ENCODE results near the gene PHOX2B. TPM values are rescaled to one million over a fixed set of nuclear protein-coding genes. Genes with fewer than 3 reads are reported as not detected.

PHOX2B gene
- total RNA-seq, 1 experiment from 2014 or later, result not detected

DNA sequence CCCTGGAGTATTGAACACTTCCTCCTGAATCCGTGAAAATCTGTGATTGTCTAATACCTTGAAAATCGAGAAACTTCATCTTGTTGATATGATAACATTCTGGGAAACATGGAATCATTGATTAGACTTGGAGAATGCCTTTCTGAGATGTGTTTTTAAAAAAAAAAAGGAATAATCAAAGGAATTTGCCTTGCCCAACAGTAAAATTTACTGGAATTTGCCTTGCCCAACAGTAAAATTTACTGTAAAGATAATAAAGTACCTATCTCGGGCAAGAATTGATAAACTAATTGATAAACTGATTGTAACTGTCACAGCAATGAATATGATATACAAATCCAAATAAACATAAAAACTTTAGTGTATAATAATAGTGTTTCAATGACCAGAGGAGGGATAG lies 44.7 kb downstream of the PHOX2B start:
- intact Hi-C loops (cut with micrococcal nuclease), result no loop called here
- ATAC-seq (no peak), DNase-seq (ENCODE audit: low read depth, low spot score) (no peak)
- Histone ChIP-seq H3K9ac (ENCODE audit: low read length) (no peak overlapping the region), H3K4me3 (replicated peaks in 1 of 2; ENCODE audit: low read depth in 1 of 2, low read length in 2 of 2) (no peak overlapping the region), H3K79me2 (ENCODE audit: insufficient read depth, low read length) (no peaks in the 10 kb centered on the region), H3K9me3 (ENCODE audit: control insufficient read depth in 1 of 2, insufficient read depth in 1 of 2, low read depth in 1 of 2, low read length in 2 of 2) (no peaks in the 10 kb centered on the region), H2AFZ (ENCODE audit: low read depth, low read length, poor library complexity, severe bottlenecking) (no peak overlapping the region), H4K20me1 (ENCODE audit: insufficient read depth) (no peaks in the 10 kb centered on the region), H3K4me2 (ENCODE audit: low read length) (no peak overlapping the region), H3K36me3 (ENCODE audit: control insufficient read depth in 1 of 2, insufficient read depth in 2 of 2, low read length in 2 of 2) (no peaks in the 10 kb centered on the region), H3K27me3 (ENCODE audit: insufficient read depth, low read length) (peaks cover 5% of the 10 kb centered on the region; the same call in 1 of the 2 replicates), H3K4me1 (ENCODE audit: control insufficient read depth in 1 of 2, insufficient read depth in 2 of 2, low read length in 2 of 2) (no peaks in the 10 kb centered on the region), H3K27ac (ENCODE audit: low read depth, low read length) (no peak overlapping the region), H3K9me2 (ENCODE audit: insufficient read depth) (no peaks in the 10 kb centered on the region)
- ChIA-PET RAD21 (ENCODE audit: low non-redundant PET in 1 of 2, low total read pairs in 2 of 2, uncharacterized antibody in 2 of 2, unreplicated experiment in 2 of 2) (no interaction called here), CTCF (no interaction called here), POLR2A (no interaction called here)
- no peak for TF ChIP-seq CEBPB (IDR thresholded peaks at IDR 0.05; ENCODE audit: low read depth)
- TF ChIP-seq CBX3 (IDR thresholded peaks at IDR 0.05; ENCODE audit: low read depth), result no peak
- TF ChIP-seq POLR2AphosphoS5 (IDR thresholded peaks at IDR 0.05; ENCODE audit: low read depth, low read length), result no peak
- TF ChIP-seq, protein P1, sequence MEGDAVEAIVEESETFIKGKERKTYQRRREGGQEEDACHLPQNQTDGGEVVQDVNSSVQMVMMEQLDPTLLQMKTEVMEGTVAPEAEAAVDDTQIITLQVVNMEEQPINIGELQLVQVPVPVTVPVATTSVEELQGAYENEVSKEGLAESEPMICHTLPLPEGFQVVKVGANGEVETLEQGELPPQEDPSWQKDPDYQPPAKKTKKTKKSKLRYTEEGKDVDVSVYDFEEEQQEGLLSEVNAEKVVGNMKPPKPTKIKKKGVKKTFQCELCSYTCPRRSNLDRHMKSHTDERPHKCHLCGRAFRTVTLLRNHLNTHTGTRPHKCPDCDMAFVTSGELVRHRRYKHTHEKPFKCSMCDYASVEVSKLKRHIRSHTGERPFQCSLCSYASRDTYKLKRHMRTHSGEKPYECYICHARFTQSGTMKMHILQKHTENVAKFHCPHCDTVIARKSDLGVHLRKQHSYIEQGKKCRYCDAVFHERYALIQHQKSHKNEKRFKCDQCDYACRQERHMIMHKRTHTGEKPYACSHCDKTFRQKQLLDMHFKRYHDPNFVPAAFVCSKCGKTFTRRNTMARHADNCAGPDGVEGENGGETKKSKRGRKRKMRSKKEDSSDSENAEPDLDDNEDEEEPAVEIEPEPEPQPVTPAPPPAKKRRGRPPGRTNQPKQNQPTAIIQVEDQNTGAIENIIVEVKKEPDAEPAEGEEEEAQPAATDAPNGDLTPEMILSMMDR (IDR thresholded peaks at IDR 0.05 in 2 of 3, conservative IDR thresholded peaks at IDR 0.05 in 1 of 3; ENCODE audit: borderline replicate concordance in 1 of 3, insufficient read depth in 1 of 3, low read depth in 2 of 3, low read length in 2 of 3), result no peak
- TF ChIP-seq JUND (IDR thresholded peaks at IDR 0.05), result no peak
- TF ChIP-seq, protein P2, sequence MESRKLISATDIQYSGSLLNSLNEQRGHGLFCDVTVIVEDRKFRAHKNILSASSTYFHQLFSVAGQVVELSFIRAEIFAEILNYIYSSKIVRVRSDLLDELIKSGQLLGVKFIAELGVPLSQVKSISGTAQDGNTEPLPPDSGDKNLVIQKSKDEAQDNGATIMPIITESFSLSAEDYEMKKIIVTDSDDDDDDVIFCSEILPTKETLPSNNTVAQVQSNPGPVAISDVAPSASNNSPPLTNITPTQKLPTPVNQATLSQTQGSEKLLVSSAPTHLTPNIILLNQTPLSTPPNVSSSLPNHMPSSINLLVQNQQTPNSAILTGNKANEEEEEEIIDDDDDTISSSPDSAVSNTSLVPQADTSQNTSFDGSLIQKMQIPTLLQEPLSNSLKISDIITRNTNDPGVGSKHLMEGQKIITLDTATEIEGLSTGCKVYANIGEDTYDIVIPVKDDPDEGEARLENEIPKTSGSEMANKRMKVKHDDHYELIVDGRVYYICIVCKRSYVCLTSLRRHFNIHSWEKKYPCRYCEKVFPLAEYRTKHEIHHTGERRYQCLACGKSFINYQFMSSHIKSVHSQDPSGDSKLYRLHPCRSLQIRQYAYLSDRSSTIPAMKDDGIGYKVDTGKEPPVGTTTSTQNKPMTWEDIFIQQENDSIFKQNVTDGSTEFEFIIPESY (IDR thresholded peaks at IDR 0.05; ENCODE audit: extremely low read depth, insufficient replicate concordance, low read length), result no peak
- TF ChIP-seq, protein P3, sequence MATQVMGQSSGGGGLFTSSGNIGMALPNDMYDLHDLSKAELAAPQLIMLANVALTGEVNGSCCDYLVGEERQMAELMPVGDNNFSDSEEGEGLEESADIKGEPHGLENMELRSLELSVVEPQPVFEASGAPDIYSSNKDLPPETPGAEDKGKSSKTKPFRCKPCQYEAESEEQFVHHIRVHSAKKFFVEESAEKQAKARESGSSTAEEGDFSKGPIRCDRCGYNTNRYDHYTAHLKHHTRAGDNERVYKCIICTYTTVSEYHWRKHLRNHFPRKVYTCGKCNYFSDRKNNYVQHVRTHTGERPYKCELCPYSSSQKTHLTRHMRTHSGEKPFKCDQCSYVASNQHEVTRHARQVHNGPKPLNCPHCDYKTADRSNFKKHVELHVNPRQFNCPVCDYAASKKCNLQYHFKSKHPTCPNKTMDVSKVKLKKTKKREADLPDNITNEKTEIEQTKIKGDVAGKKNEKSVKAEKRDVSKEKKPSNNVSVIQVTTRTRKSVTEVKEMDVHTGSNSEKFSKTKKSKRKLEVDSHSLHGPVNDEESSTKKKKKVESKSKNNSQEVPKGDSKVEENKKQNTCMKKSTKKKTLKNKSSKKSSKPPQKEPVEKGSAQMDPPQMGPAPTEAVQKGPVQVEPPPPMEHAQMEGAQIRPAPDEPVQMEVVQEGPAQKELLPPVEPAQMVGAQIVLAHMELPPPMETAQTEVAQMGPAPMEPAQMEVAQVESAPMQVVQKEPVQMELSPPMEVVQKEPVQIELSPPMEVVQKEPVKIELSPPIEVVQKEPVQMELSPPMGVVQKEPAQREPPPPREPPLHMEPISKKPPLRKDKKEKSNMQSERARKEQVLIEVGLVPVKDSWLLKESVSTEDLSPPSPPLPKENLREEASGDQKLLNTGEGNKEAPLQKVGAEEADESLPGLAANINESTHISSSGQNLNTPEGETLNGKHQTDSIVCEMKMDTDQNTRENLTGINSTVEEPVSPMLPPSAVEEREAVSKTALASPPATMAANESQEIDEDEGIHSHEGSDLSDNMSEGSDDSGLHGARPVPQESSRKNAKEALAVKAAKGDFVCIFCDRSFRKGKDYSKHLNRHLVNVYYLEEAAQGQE (IDR thresholded peaks at IDR 0.05; ENCODE audit: low read depth), result no peak
- no peak for TF ChIP-seq POLR2A (IDR thresholded peaks at IDR 0.05; ENCODE audit: borderline replicate concordance, extremely low read depth, insufficient read depth, insufficient read length)
- no peak for TF ChIP-seq YY1 (IDR thresholded peaks at IDR 0.05; ENCODE audit: extremely low read depth, insufficient replicate concordance, low read depth, low read length)
- no peak for TF ChIP-seq FOSL1 (IDR thresholded peaks at IDR 0.05; ENCODE audit: low read depth)
- TF ChIP-seq ZNF274 (IDR thresholded peaks at IDR 0.05; ENCODE audit: low read depth, low read length), result no peak
- TF ChIP-seq, protein P4, sequence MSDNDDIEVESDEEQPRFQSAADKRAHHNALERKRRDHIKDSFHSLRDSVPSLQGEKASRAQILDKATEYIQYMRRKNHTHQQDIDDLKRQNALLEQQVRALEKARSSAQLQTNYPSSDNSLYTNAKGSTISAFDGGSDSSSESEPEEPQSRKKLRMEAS (IDR thresholded peaks at IDR 0.05), result no peak
- BruUV-seq (replicated peaks), result no TSS peak

Measured in HCT116 (cell line).